GM12892 (cell line): ENCODE measurements around the gene PPP1R12C. TPM values are rescaled to one million over a fixed set of nuclear protein-coding genes. Genes with fewer than 3 reads are reported as not detected.

Experiments used
- DNase-seq: peaks from one replicate; pipeline ENCODE4 v3.0.0; 2011; ENCODE audit not compliant: insufficient read length
- FAIRE-seq: peaks from 2 replicates; lab custom pipeline; 2011; peaks lifted over from hg19 to GRCh38; lab: Jason Lieb, UNC
- POLR2A ChIP-seq: IDR thresholded peaks from 2 replicates; pipeline ENCODE4 v1.6.1; 2011; ENCODE audit warnings: low read depth, low read length, control low read depth
- POLR2AphosphoS5 ChIP-seq: IDR thresholded peaks from 2 replicates; pipeline ENCODE4 v1.6.1; 2011; ENCODE audit warnings: low read depth, low read length, control low read depth
- TAF1 ChIP-seq: IDR thresholded peaks from 2 replicates; pipeline ENCODE4 v1.6.1; 2011; ENCODE audit warnings: low read depth, mild to moderate bottlenecking, control low read depth, low read length, borderline replicate concordance
- polyA plus RNA-seq: library from polyadenylated mRNA; unstranded; fragments of >200 nt; gene quantifications from one replicate; pipeline ENCODE4 v1.2.1, GENCODE V29; 2012; ENCODE audit warnings: missing spikeins, inconsistent platforms; ENCODE audit not compliant: missing spikeins

The PPP1R12C gene
- polyA plus RNA-seq: 30.1 TPM

DNA sequence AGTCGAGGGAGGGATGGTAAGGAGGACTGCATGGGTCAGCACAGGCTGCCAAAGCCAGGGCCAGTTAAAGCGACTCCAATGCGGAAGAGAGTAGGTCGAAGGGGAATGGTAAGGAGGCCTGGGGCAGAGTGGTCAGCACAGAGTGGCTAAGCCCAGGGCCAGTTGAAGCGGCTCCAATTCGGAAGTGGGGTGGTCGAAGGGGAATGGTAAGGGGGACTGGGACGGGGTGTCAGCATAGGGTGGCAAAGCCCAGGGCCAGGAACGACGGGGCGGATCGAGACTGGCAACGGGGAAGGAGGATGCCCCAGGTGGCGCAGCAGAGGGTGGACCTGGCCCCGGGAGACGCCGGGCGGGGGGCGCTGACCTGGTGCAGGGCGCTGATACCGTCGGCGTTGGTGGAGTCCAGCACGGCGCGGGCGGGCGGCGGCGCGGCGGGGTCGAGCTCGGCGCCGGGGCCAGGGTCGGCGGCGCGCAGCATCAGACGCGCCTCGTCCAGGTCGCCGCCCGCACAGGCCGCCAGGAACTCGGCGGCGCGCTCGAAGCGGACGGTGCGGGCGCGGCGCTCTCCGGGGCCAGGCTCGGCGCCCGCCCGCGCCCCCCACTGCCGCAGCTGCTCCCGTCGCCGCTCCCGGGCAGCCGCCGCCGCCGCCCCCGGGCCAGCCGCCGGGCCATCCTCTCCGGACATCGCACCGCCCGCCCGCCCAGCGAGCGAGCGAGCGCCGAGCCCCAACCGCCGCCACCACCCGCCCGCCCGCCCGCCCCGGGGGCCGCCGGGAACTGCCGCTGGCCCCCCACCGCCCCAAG is at the start of gene PPP1R12C:
TSS of gene PPP1R12C (minus strand) at position 779 of the 804 bp plus-strand sequence. CDS start at position 685, 94 bp downstream.
- no peak for DNase-seq
- no peak for TF ChIP-seq POLR2A
- TF ChIP-seq TAF1: no peak
- no peak for TF ChIP-seq POLR2AphosphoS5
- FAIRE-seq: no peak

DNA sequence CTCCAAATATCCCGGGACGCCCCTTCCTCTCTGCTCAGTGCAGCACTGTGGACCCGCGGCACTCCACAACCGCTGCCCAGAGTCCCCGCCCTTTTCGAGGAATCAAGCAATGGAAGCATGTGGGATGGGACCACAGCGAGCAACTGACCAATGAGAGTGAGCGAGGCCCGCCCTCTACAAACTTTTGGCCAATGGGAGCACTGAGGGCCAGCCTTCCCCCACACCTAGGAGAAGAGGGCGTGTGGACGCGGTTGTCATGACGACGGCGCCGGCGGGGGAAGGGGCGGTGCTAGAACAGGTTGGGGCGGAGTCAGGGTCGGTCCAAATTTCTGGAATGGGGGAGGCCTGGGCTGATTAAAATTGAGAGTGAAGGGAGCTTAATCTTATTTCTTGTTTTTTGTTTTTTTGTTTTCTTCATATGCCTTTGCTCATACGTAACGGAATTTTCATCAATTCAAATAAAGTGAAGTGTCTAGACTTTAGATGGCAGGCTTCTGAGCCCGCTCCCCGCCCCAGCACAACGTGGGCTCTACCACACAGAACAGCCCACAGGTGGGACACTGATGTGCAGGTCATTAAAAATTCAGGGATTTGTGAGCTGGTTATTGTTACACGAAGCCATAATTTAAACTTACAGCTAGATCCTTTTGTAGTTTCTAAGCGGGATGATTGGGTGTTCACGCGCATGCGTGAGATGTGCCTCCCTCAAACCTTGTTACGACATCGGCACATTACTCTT is 49.3 kb upstream of the PPP1R12C start, which contains the start of gene DNAAF3:
TSS of gene DNAAF3 (minus strand) at position 84 of the 739 bp plus-strand sequence. CDS start 200 bp downstream, outside the sequence.
- DNase-seq (peak; percentile 89), FAIRE-seq (no peak)
- TF ChIP-seq POLR2A (no peak), POLR2AphosphoS5 (no peak), TAF1 (no peak)

DNA sequence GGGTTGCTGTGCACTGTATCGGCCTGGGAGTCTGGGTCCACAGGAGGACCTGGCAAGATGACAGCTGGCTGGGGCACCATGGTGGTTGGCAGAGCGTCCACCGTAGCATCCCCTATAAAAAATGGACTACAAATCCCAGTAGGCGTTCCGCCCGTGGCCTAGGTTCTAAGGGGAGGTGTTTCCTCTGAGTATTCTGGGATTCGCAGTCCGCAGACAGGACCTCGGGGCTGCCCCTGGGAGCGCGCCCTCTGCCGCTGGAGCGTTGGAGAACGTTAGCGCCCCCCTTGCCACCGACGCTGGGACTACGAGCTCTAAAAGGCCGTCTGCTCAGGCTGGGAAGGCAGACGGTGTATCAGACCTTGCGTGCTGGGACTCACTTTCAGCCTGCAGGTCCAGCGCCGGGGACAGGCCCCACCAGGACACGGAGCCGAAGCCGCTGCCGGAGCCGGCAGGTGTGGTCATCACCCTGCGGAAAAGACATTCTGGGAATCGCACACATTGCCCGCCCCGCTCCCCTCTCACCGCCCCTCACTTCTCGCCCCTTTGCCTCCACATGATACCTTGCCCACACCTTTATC is 48.6 kb upstream of the PPP1R12C start:
- DNase-seq (no peak), FAIRE-seq (no peak)
- TF ChIP-seq TAF1: no peak
- TF ChIP-seq POLR2A: no peak
- TF ChIP-seq POLR2AphosphoS5: no peak

DNA sequence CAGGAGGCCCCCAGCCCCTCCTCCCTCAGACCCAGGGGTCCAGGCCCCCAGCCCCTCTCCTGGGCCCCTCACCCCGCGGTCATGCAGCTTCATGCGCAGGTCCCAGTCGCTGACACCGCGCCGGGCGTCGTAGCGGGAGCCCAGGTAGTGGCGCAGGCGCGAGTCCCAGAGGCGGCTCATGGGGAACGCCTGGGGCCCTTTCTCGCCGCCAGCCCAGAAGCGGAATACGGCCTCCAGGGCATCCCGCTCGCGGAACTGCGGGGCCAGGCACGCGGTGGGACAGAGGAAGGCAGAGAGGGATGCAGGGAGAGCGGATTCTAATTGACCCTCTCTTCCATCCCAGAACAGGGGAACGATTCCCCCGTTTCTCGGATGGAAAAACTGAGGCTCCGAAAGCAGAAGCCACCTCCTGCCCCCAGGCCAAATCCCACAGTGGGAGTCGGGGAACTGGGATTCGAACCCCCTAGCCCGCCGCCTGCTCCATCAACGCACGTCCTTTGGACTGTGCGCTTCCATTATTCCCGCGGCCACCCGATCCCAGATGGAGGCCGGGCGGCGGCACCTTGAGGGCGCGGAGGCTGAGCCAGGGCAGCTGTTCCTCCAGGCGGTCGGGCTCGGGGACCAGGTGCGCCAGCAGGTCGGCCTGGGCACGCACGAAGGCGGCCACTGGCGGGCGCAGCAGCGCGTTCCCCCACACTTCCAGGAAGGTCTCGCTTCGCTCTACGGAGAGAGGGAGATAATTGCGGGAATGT is 44.3 kb upstream of the PPP1R12C start:
- TF ChIP-seq POLR2AphosphoS5 (no peak), TAF1 (no peak), POLR2A (no peak)
- DNase-seq (no peak), FAIRE-seq (no peak)

DNA sequence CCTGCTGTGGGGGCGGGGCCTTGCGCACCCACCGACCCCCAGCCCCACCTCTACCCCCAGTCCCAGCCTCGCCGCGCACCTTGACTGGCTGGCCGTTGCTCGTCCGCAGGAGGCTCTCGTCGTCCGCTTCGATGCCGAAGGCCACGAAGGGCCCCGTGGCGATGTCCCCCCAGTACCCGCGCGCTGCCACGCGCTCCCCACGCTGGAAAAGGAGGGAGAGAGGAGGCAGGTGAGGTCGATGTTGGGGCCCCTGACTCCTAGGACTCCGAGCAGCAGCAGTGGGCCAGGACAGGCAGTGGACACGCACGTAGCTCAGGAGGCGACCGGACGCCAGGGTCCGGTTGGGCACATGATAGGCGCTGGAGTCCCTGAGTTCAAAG is 43.5 kb upstream of the PPP1R12C start:
- no peak for DNase-seq
- TF ChIP-seq TAF1 (no peak), POLR2A (no peak), POLR2AphosphoS5 (no peak)
- no peak for FAIRE-seq

DNA sequence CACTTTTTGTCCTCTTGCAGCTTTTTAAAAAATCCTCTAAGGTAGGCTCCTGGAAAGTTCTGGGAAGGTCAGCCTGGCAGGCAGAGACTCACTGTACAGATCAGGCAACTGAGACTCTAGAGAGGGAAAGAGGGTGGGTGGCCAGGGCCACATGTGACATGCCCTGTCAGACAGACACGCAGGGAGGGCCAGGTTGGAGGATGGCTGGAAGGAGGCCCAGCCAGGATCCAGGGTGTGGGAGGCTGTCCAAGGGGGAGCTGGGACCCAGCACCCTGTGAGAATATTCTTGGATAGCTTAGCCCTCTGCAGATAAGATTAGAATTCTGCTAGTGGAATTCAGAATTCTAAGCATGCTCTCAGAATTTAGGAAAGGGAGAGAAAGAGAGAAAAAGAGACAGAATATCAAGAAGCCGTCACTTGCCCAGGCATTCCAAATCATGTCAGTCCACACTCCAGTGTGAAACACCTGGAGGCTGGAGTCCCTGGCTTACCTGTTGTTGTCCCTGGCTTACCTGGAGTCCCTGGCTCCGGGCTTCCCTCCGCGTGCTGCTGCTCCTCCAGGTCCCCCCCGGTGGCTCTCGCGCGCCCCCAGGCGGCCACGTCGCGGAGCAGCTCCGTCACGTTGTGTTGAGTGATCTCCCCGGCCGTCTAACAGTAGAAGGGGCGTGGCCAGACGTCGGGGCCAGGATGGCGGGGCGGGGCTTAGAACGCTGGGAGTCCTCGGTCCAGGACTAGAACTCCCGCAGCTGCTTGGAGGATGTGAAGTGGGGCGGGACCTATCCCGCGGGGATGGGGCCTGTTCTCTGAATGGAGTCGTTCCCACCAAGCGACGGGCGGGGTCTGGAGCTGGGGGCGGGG is 42.9 kb upstream of the PPP1R12C start:
- peak; percentile 70 for FAIRE-seq

DNA sequence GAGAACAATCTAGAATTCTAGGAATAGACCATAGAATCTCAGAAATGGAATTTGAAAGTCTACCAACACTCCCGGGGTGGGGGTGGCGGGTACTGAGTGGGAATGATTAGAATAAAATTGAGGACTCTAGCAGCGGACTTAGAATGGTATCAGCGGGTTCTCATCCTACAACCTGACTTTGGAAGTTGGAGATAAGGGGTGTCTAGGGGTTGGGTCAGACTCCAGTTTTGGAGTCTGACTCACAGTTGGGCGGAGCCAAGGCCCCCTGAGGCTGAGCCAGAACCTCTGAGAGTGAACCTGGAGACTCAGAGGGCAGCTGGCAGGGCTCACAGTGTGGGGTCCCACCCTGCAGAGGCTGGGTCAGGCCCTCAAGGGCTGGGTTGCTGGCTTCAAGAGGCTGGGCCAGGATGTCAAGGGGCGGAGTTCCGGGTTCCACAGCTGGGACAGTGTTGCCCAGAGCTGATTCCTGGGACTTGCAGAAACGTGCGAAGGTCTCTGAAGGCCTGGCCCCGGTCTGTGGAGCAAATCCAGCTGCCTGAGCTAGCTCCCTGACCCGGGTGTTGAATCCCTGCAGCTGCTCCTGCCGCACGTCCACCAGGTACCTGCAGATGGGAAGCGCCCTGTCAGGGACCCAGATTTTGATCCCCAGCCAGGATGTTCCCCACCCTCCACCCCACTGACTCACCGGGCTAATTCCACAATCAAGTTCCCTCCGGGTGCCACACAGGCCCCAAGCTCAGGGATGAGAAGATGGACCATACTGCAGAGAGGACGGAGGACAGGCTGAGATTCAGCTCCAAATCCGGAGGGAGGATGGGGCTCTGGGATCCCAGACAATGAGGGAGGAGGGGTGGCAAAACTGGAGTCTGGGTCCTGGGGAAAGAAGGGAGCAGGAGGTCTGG is 41.7 kb upstream of the PPP1R12C start:
- TF ChIP-seq POLR2A (no peak), POLR2AphosphoS5 (no peak), TAF1 (no peak)

More for the DNA sequence above, 42.9 kb upstream of the PPP1R12C start:
- TF ChIP-seq POLR2AphosphoS5 (no peak), POLR2A (no peak), TAF1 (no peak)
- DNase-seq: peak; percentile 97

DNA sequence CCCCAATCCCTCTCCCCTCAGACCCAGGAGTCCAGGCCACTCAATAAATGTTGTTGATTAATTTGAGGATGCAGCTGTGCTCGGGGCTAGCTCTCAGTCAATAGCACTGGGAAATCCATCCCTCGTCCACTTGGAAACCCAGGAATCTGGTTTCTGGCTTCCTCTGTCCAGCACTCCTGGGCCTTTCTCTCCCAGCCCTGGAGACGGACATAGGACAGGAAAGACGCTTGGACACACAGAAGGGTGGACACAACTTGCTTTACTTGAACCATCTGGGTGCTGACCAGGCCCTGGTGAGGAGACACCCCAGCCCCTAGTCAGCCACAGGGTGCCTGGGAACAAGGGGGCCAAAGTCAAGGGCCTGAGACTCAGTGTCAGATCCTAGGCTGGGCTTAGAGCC is 41.0 kb upstream of the PPP1R12C start:
- DNase-seq (no peak), FAIRE-seq (no peak)
- TF ChIP-seq POLR2AphosphoS5 (no peak), POLR2A (no peak), TAF1 (no peak)

More for the DNA sequence above, 41.7 kb upstream of the PPP1R12C start:
- DNase-seq (no peak), FAIRE-seq (no peak)

DNA sequence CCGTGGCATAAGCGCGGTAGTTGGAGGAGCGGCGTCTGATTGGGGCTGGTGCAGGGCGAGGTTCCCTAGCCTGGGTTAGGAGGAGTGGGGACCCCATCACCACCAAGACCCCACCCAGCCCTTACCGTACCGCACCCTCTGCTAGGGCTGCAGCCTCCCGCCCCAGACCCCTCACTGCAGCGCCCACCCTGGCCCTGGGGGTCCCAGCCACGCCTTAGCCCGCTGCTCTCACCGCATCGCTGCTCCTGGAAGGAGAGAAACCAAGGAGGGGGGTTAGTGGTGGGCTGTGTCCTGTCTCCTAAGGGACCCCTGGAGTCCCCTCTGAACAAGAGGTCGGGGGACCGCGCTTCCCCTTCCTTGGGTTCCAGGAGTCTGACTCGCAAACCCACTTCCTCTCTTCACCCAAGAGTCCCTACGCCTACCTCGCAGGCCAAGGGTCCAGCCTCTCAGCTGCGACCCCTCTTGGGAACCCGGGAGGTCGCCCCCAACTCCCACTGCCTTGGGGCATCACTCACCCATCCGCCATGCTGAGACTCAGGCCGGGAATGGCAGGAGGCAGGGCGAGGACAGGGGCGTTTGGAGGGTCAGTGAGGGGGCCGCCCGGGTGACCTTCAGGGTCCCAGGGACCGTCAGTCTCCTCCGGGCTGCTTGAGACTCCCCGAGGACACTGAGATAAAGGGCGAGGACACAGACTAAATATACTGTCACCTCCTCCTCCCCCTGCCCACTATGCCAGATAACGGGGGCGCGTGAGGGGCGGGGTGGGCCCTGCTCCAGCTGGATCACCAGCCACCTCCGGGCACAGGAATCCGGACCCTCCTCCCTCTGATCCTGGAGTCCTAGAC is 39.8 kb upstream of the PPP1R12C start, which contains the start of gene TNNI3:
TSS of gene TNNI3 (minus strand) at position 669 of the 845 bp plus-strand sequence. CDS start at position 526, 143 bp downstream.
- FAIRE-seq (no peak), DNase-seq (no peak)
- TF ChIP-seq POLR2AphosphoS5 (no peak), POLR2A (no peak), TAF1 (no peak)
